ENCODE data around the gene RASA1. TPM values are rescaled to one million over a fixed set of nuclear protein-coding genes. Genes with fewer than 3 reads are reported as not detected.

Gene RASA1
- total RNA-seq, 2 experiments from 2014 or later, result 17.6 to 19.3 TPM

DNA sequence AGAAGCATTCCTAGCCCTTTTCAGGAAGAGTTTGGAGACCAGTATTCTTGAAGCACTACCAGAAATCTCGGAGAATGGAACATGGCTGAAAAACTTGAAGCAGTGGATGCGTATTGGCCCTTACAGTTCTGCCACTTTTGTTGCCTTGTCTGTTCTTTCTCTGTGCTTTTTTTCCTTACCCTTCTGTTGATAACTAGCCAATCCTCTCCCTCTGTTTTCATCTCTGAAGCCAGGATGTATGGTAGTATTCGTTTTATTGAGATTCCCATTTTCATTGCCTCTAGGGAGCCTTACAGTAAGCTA is 145.6 kb downstream of the RASA1 start:
- CTCF ChIA-PET, result interaction anchor here (2.9 kb wide), 1 partner anchor 14 kb away, joined by 16 read pairs; no protein-coding TSS in a partner anchor
- no peak for ATAC-seq

DNA sequence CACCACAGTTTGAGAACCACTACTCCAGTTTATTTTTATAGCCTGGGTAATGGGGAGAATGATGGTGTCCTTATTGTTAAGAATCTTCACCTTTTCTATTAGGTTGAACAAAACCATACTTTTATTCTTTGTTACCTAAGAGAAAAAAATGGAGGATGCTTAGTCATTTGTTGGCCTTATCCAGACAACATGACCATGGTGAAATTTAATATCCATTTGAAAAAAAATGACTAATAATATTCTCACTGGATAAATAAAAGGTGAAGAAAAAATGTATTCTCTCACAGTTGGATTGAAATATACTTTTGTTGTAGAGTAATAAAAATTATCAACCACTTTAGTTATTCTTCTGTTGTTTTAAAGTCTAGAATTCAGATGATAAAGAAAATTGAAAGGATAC is 150.8 kb downstream of the RASA1 start:
- H3K4me3 Mint-ChIP-seq, result no peak overlapping the region
- DNase-seq (no peak), ATAC-seq (no peak)
- intact Hi-C loops (cut with micrococcal nuclease), result no loop called here
- CTCF ChIA-PET, result no interaction called here
- H3K9me3 Mint-ChIP-seq, result no peaks in the 10 kb centered on the region
- H3K27ac Mint-ChIP-seq, result no peak overlapping the region
- POLR2A ChIA-PET, result no interaction called here
- peaks cover 2% of the 10 kb centered on the region for H3K27me3 Mint-ChIP-seq
- peaks cover 2% of the 10 kb centered on the region for H3K4me1 Mint-ChIP-seq (ENCODE audit: low read depth)
- no peaks in the 10 kb centered on the region for H3K36me3 Mint-ChIP-seq (ENCODE audit: low read depth)
- TF ChIP-seq, protein P1, sequence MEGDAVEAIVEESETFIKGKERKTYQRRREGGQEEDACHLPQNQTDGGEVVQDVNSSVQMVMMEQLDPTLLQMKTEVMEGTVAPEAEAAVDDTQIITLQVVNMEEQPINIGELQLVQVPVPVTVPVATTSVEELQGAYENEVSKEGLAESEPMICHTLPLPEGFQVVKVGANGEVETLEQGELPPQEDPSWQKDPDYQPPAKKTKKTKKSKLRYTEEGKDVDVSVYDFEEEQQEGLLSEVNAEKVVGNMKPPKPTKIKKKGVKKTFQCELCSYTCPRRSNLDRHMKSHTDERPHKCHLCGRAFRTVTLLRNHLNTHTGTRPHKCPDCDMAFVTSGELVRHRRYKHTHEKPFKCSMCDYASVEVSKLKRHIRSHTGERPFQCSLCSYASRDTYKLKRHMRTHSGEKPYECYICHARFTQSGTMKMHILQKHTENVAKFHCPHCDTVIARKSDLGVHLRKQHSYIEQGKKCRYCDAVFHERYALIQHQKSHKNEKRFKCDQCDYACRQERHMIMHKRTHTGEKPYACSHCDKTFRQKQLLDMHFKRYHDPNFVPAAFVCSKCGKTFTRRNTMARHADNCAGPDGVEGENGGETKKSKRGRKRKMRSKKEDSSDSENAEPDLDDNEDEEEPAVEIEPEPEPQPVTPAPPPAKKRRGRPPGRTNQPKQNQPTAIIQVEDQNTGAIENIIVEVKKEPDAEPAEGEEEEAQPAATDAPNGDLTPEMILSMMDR (IDR thresholded peaks at IDR 0.05), result no peak

More for the DNA sequence above, 145.6 kb downstream of the RASA1 start:
- no peak for DNase-seq
- intact Hi-C loops (cut with micrococcal nuclease), result loop anchor here (5.0 kb wide), 1 partner anchor 146 kb away; the partner anchor contains the start of gene RASA1
- Mint-ChIP-seq H3K4me1 (ENCODE audit: low read depth) (peaks cover 30% of the 10 kb centered on the region), H3K4me3 (peak overlapping the region; percentile 93), H3K27ac (peak overlapping the region; percentile 94), H3K36me3 (ENCODE audit: low read depth) (peaks cover 28% of the 10 kb centered on the region), H3K9me3 (no peaks in the 10 kb centered on the region), H3K27me3 (no peaks in the 10 kb centered on the region)
- POLR2A ChIA-PET, result interaction anchor here (0.8 to 1.3 kb wide), 2 partner anchors 21 to 31 kb away, joined by 3 to 4 read pairs; no protein-coding TSS in a partner anchor
- TF ChIP-seq, protein P1 (IDR thresholded peaks at IDR 0.05), result no peak

DNA sequence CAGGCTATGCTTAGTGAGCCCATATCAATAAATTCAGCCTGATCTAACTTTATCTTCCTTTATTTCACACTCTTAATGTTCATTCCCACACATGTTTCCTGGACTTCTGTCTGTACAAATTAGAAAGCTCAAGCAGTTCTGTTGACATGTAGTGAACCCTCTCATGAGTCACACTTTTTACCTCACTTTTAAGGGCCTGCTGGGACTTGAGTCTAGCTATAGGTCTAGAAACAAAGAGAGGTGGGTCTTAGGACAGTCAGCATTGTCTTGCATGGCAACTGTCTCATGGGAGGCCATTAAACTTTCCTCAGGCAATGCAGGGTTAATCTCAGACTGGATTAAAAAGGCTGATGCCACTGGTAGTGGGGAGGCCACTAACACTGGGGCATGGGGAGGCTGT is 153.6 kb downstream of the RASA1 start:
- Mint-ChIP-seq H3K9me3 (no peaks in the 10 kb centered on the region), H3K27me3 (peaks cover 2% of the 10 kb centered on the region), H3K4me3 (no peak overlapping the region), H3K27ac (no peak overlapping the region), H3K36me3 (ENCODE audit: low read depth) (no peaks in the 10 kb centered on the region), H3K4me1 (ENCODE audit: low read depth) (no peaks in the 10 kb centered on the region)
- no peak for ATAC-seq
- TF ChIP-seq, protein P1 (IDR thresholded peaks at IDR 0.05), result no peak
- ChIA-PET POLR2A (no interaction called here), CTCF (no interaction called here)
- DNase-seq, result no peak
- intact Hi-C loops (cut with micrococcal nuclease), result no loop called here

DNA sequence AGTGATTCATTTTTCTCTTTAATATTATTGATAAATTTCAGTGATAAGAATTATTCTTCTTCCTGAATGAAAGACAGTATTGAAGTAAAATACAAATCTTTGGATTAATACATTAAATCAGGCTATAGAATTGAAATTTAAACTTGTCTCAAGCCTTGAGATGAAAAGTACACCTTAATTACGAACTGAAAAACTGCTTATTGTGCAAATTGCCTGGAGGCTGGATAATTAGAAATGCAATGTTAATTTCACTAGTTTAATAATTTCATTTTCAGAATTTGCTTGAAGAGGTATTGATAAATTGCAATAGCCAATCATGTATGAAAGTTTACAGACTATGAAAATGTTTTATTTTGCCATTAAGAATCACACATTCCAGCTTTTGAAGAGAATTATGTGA is 156.1 kb downstream of the RASA1 start:
- no peak for DNase-seq
- ChIA-PET POLR2A (interaction anchor here (0.6 kb wide), 1 partner anchor 358 kb away, joined by 3 read pairs; no protein-coding TSS in a partner anchor), CTCF (no interaction called here)
- no peaks in the 10 kb centered on the region for H3K36me3 Mint-ChIP-seq (ENCODE audit: low read depth)
- H3K27me3 Mint-ChIP-seq, result peaks cover 3% of the 10 kb centered on the region
- no peaks in the 10 kb centered on the region for H3K4me1 Mint-ChIP-seq (ENCODE audit: low read depth)
- no peak overlapping the region for H3K4me3 Mint-ChIP-seq
- H3K9me3 Mint-ChIP-seq, result no peaks in the 10 kb centered on the region
- no peak overlapping the region for H3K27ac Mint-ChIP-seq
- intact Hi-C loops (cut with micrococcal nuclease), result no loop called here
- ATAC-seq, result no peak
- TF ChIP-seq, protein P1 (IDR thresholded peaks at IDR 0.05), result no peak

DNA sequence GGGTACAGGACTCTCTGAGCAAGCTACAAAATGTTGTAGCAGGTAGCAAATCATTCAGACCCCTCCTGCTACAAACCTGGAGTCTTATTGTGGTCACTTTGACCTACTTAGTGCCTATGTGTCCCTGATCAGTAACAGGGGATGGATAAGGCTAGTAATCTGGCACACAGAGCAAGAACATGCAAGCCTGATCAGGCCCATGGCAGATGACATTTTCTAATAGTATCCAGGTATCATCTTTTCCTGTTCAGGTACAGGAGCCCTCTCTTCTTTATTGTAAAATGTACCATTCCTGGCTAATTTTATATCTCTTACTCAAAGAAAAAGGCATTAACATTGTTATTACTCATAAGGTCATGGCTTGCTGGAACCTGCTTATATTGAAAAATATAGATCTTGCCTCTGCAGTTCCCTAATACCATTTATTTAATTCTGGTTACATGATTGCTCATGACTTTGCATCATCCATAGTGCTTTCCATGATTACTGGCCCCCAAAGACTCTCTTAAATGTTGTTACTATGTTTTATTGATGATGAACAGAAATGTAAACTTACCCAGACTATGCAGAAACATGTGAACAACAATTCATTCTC is 163.3 kb downstream of the RASA1 start:
- no peak for DNase-seq
- POLR2A ChIA-PET, result no interaction called here
- H3K36me3 Mint-ChIP-seq (ENCODE audit: low read depth), result no peaks in the 10 kb centered on the region
- no peak overlapping the region for H3K27ac Mint-ChIP-seq
- intact Hi-C loops (cut with micrococcal nuclease), result no loop called here
- no peak for ATAC-seq
- no peaks in the 10 kb centered on the region for H3K4me1 Mint-ChIP-seq (ENCODE audit: low read depth)
- H3K4me3 Mint-ChIP-seq, result no peak overlapping the region
- peaks cover 10% of the 10 kb centered on the region for H3K27me3 Mint-ChIP-seq
- CTCF ChIA-PET, result no interaction called here
- no peaks in the 10 kb centered on the region for H3K9me3 Mint-ChIP-seq
- TF ChIP-seq, protein P1 (IDR thresholded peaks at IDR 0.05), result no peak

Measured in activated CD8-positive, alpha-beta T cell treated with anti-CD3 and anti-CD28 coated beads for 36 hours (primary cell).